HUES48 (cell line): Measurements from ENCODE around the gene SFMBT1.

Experiments
- H3K27ac ChIP-seq: one replicate; pipeline ENCODE4 v1.7.0; 2013; ENCODE audit warnings: low read depth, low read length, inconsistent platforms
- H3K27me3 ChIP-seq: 2 replicates; pipeline ENCODE4 v1.6.1; 2013; ENCODE audit warnings: mild to moderate bottlenecking, low read length; ENCODE audit not compliant: control insufficient read depth, insufficient read depth
- H3K36me3 ChIP-seq: 2 replicates; pipeline ENCODE4 v1.6.1; 2013; ENCODE audit warnings: low read length; ENCODE audit not compliant: control insufficient read depth, insufficient read depth
- H3K4me1 ChIP-seq: 2 replicates; pipeline ENCODE4 v1.6.1; 2013; ENCODE audit warnings: mild to moderate bottlenecking, low read length; ENCODE audit not compliant: control insufficient read depth, insufficient read depth
- H3K4me3 ChIP-seq: 2 replicates; pipeline ENCODE4 v1.5.1; 2013; ENCODE audit warnings: mild to moderate bottlenecking, low read depth, low read length
- H3K9ac ChIP-seq: 2 replicates; pipeline ENCODE4 v1.6.1; 2013; ENCODE audit warnings: mild to moderate bottlenecking, low read depth, low read length, moderate library complexity
- H3K9me3 ChIP-seq: 2 replicates; pipeline ENCODE4 v1.6.1; 2013; ENCODE audit warnings: low read length; ENCODE audit not compliant: control insufficient read depth, insufficient read depth

SFMBT1 gene, protein sequence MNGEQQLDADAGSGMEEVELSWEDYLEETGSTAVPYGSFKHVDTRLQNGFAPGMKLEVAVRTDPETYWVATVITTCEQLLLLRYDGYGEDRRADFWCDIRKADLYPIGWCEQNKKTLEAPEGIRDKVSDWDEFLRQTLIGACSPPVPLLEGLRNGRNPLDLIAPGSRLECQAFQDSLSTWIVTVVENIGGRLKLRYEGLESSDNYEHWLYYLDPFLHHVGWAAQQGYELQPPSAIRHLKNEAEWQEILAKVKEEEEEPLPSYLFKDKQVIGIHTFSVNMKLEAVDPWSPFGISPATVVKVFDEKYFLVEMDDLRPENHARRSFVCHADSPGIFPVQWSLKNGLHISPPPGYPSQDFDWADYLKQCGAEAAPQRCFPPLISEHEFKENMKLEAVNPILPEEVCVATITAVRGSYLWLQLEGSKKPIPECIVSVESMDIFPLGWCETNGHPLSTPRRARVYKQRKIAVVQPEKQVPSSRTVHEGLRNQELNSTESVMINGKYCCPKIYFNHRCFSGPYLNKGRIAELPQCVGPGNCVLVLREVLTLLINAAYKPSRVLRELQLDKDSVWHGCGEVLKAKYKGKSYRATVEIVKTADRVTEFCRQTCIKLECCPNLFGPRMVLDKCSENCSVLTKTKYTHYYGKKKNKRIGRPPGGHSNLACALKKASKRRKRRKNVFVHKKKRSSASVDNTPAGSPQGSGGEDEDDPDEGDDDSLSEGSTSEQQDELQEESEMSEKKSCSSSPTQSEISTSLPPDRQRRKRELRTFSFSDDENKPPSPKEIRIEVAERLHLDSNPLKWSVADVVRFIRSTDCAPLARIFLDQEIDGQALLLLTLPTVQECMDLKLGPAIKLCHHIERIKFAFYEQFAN

DNA sequence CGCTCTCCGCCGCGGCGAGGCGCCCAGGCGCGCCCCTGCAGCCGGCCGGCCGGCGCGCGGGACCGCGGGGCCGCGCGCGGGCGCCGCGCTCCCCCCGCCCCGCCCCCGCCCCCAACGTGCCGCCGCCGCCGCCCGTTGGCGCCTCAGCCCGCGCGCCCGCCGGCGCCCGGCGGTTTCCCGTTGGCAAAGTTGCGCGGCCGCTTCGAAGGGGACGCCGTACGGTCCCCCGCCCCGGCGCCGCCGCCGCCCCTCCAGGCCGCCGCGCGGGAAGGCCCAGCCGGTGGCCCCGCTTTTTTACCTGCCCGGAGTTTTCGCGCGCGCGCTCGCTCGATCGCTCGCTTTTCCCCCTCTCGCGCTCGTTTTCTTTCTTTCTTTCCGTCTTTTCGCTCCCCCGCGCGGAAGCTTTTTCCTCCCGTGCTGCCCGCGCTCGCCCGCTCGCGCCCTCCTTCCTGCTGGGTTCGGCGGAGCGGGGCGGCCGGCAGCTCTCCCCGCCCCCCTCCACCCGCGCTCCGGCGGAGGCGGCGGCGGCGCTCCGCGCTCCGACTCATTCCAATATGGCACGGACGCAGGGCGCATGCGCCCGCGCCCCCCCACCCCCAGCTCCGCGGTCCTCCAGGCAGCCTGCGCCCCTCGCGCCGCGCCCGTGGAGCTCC, at the start of gene SFMBT1:
SFMBT1 (minus strand) TSS at position 556 of the 653 bp plus-strand sequence. CDS start 76,945 bp downstream, outside the sequence.
- peak within 1 kb of the TSS; percentile 47 for H3K27ac ChIP-seq
- H3K4me1 ChIP-seq, result peaks cover 16% of the 10 kb centered on the region; the same call in 1 of the 2 replicates
- H3K9ac ChIP-seq, result peak within 1 kb of the TSS; percentile 74; the same call in 1 of the 2 replicates
- H3K27me3 ChIP-seq, result peaks cover 29% of the 10 kb centered on the region
- H3K9me3 ChIP-seq, result no peaks in the 10 kb centered on the region
- H3K36me3 ChIP-seq, result no peaks in the 10 kb centered on the region
- H3K4me3 ChIP-seq, result peak within 1 kb of the TSS; percentile 86

DNA sequence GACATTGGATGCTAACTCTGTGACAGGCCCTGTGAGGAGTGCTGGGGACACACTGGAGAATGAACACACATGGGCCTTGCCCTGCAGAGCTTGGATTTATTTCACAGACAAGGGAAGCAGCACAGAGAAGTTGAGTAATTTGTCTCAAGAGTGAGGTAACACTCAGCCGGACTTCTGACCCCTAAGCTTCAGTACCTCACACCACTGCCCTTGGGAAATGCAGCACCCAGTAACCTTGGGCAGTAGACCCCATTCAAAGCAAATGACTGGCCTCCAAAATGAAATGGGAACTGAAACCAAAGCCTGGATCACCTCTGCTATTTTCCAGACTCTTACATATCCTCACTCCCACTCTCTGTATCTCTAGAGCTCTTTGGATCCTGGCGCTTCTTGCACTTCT, 47.1 kb upstream of the SFMBT1 start:
- Histone ChIP-seq H3K9me3 (no peaks in the 10 kb centered on the region), H3K4me1 (no peaks in the 10 kb centered on the region), H3K36me3 (peaks cover 60% of the 10 kb centered on the region), H3K27me3 (no peaks in the 10 kb centered on the region), H3K9ac (no peak overlapping the region), H3K4me3 (no peak overlapping the region), H3K27ac (no peak overlapping the region)

DNA sequence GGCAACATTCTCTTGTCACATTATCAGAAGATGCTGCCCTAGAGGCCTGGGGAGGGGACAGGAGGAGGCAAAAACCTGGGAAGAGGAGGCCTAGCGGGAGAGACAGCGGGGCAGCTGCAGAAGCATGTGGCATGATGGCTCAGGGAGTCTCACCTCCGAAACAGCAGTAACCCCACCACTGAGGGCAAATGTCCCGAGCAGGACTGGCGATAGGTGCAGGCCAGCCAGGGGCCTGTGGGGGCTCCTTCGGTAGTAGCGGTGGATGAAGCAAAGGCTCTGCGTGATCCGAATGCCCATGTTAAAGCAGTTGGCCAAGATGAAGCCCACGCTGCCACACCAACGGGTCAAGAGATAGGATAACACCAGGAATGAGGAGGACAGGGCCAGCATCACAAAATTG, 46.3 kb upstream of the SFMBT1 start:
- no peaks in the 10 kb centered on the region for H3K27me3 ChIP-seq
- H3K9ac ChIP-seq, result no peak overlapping the region
- no peaks in the 10 kb centered on the region for H3K4me1 ChIP-seq
- no peaks in the 10 kb centered on the region for H3K9me3 ChIP-seq
- H3K27ac ChIP-seq, result no peak overlapping the region
- H3K36me3 ChIP-seq, result peaks cover 52% of the 10 kb centered on the region
- no peak overlapping the region for H3K4me3 ChIP-seq

DNA sequence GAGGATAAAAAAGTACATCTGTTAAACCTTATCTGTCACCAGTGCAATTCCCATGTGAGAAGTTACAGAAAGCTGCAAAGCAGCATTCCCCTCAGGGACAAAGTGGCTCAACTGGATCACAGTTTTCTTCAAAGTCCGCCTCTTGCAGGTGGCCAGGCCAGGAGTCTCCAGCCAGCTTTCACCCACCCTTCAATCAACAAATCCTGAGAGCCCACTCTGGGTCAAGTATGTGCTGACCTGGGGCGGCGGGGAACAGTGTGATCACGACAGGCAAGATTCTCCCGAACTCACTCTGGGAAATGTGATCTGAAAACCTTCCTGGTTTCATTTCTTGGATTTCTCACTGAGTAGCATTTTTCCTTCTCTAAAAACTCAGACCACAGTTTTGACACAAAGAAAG, 45.1 kb upstream of the SFMBT1 start:
- Histone ChIP-seq H3K9me3 (no peaks in the 10 kb centered on the region), H3K27me3 (no peaks in the 10 kb centered on the region), H3K36me3 (peaks cover 52% of the 10 kb centered on the region), H3K4me3 (no peak overlapping the region), H3K27ac (no peak overlapping the region), H3K4me1 (no peaks in the 10 kb centered on the region), H3K9ac (no peak overlapping the region)

DNA sequence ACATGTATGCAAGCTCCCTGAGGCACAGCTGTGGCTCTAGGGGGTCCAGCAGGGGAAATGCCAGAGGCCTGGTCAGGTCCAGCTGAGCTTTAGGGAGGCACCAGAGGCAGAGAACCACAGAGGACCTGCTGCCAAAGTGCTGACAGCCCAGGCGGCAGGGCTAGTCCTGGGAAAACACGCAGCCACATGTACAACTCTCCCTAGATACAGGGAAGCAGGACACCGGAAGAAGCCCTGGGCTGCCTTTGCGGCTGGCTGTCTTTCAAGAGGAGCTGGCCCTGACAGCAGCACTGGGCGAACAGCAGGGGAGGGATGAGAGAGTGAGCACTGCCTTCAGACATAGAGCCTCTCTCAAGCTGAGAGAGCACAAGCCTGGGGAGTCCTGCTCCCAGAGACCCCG, 43.6 kb upstream of the SFMBT1 start:
- H3K4me1 ChIP-seq, result no peaks in the 10 kb centered on the region
- H3K36me3 ChIP-seq, result peaks cover 43% of the 10 kb centered on the region
- H3K9ac ChIP-seq, result no peak overlapping the region
- no peaks in the 10 kb centered on the region for H3K9me3 ChIP-seq
- H3K27ac ChIP-seq, result no peak overlapping the region
- no peak overlapping the region for H3K4me3 ChIP-seq
- no peaks in the 10 kb centered on the region for H3K27me3 ChIP-seq

DNA sequence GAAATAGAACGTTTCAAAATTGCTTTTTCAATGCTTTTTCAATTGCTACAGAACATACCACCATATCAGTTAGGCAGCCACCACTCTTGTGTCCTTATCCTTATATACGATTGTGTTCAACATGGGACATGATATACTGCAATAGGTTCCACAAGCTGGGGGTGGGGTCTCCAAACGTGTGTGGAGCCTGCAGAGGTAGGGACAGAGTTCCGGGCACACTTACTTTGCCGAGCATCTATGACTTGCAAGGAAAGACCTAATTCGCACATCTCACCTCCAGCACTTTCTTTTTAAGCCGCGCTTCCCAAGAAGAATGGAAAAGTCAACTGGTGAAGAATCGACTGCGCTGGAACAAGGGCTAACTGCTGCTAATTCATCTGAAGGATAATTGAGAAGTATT, 39.6 kb upstream of the SFMBT1 start:
- H3K9me3 ChIP-seq, result no peaks in the 10 kb centered on the region
- H3K27ac ChIP-seq, result no peak overlapping the region
- H3K9ac ChIP-seq, result no peak overlapping the region
- H3K36me3 ChIP-seq, result peaks cover 6% of the 10 kb centered on the region; the same call in 1 of the 2 replicates
- no peak overlapping the region for H3K4me3 ChIP-seq
- no peaks in the 10 kb centered on the region for H3K27me3 ChIP-seq
- no peaks in the 10 kb centered on the region for H3K4me1 ChIP-seq

DNA sequence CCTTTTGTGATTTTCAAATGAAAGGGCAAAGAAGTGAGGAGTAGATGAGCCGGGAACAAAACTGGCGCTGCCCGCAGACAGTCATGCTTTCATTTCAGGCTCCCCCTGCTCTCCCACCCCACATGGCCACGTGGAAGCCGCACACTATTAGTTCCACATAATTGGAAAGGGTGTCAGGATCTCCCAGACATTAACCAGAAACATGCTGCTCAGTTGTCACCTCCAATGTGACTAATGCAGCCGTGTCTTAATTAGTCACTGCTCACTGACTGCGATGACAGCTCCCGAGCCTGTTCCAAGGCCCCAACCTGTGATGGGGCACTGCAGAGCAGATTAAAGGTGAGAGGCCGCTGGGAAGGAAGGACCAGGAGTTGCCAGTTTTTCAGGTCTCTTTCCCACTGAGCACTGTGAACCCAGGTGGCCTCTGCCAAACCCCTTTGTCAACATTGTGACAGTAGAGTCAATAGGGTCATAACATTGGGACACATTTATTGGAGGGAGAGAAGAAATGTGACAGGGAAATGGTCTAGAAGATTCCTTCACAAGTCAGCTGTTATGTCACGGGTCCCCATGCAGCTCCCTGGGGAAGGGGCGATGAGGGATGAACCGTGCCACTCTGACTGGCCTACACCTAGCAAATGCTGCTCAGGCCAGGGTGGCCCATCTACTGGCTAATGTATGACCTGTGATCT, 38.6 kb upstream of the SFMBT1 start:
- H3K36me3 ChIP-seq, result no peaks in the 10 kb centered on the region
- H3K9ac ChIP-seq, result no peak overlapping the region
- H3K4me1 ChIP-seq, result no peaks in the 10 kb centered on the region
- no peaks in the 10 kb centered on the region for H3K27me3 ChIP-seq
- H3K9me3 ChIP-seq, result no peaks in the 10 kb centered on the region
- no peak overlapping the region for H3K27ac ChIP-seq
- H3K4me3 ChIP-seq, result no peak overlapping the region

DNA sequence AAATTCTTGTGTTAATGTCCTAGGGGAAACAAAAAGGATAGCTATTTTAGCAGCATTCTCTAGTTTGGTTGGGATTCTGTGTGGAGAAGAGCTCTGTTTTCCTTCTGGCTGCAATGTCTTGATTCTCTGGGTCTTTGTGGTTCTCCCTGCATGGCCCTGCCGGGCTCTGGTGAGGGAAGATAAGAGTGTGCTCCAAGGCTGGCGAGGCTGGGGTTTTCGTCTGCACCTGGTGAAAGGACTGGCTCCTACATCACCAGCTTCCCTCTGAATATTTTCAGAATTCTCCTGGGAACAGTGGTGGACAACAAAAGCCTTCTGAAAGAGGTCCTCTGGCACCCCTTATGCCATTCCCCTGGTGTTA, 38.1 kb upstream of the SFMBT1 start:
- Histone ChIP-seq H3K4me1 (no peaks in the 10 kb centered on the region), H3K36me3 (no peaks in the 10 kb centered on the region), H3K9ac (no peak overlapping the region), H3K27ac (no peak overlapping the region), H3K9me3 (no peaks in the 10 kb centered on the region), H3K4me3 (no peak overlapping the region), H3K27me3 (no peaks in the 10 kb centered on the region)

DNA sequence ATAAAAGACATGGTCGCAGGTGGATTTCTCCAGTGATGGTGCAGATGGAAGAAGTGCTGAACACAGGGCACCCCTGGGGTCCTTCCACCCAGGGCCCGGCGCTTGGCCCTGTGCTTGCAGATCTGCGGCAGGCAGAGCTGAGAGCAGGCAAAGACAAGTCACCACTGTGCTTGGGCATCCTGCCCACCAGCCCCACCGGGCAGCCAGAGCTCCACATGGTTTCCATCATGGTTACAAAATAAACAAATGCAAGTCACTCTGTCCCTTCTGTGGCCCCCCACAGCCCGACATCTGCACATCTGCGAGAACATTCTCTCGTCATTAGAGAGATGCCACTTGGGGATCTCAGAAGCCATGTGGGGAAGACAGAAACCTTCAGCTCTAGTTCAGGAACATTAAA, 37.6 kb upstream of the SFMBT1 start:
- Histone ChIP-seq H3K9me3 (no peaks in the 10 kb centered on the region), H3K27me3 (no peaks in the 10 kb centered on the region), H3K27ac (no peak overlapping the region), H3K36me3 (no peaks in the 10 kb centered on the region), H3K4me3 (no peak overlapping the region), H3K9ac (no peak overlapping the region), H3K4me1 (no peaks in the 10 kb centered on the region)

DNA sequence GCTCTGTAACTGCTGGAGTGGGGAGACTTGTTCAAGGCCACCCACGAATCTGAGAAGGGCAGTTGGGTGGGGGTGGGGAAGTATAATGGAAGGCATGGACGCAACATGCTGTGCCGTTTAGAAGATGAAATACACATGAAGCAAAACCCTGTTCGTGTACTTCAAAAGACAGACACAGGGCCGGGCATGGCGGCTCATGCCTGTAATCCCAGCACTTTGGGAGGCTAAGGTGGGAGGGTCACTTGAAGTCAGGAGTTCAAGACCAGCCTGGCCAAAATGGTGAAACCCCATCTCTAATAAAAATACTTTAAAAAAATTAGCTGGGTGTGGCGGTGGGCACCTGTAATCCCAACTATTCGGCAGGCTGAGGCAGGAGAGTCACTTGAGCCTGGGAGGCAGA, 36.9 kb upstream of the SFMBT1 start:
- no peak overlapping the region for H3K9ac ChIP-seq
- no peak overlapping the region for H3K27ac ChIP-seq
- no peaks in the 10 kb centered on the region for H3K9me3 ChIP-seq
- H3K27me3 ChIP-seq, result no peaks in the 10 kb centered on the region
- no peaks in the 10 kb centered on the region for H3K36me3 ChIP-seq
- no peaks in the 10 kb centered on the region for H3K4me1 ChIP-seq
- H3K4me3 ChIP-seq, result no peak overlapping the region
